Upper lobe of right lung (tissue), 1 donor: Measurements from ENCODE around the gene SIDT1. TPM values are rescaled to one million over a fixed set of nuclear protein-coding genes. Genes with fewer than 3 reads are reported as not detected.

Experiments used
- ATAC-seq: fragments of 200-7000 bp; cut with Tn5 transposase; one replicate; pipeline ENCODE4 v1.9.1; 2020; ENCODE audit warnings: mild to moderate bottlenecking, moderate library complexity
- DNase-seq: peaks from one replicate; pipeline ENCODE4 v3.0.0-alpha.2; 2020
- H3K27ac ChIP-seq: fragments of 200-600 bp; one replicate; pipeline ENCODE4 v1.8.0; 2022
- H3K27me3 ChIP-seq: fragments of 200-600 bp; one replicate; pipeline ENCODE4 v1.8.0; 2022; ENCODE audit warnings: mild to moderate bottlenecking
- H3K36me3 ChIP-seq: fragments of 200-600 bp; one replicate; pipeline ENCODE4 v1.8.0; 2022
- H3K4me1 ChIP-seq: fragments of 200-600 bp; one replicate; pipeline ENCODE4 v1.8.0; 2022
- H3K4me3 ChIP-seq: fragments of 200-600 bp; one replicate; pipeline ENCODE4 v1.8.0; 2022; ENCODE audit warnings: mild to moderate bottlenecking
- H3K9me3 ChIP-seq: fragments of 200-600 bp; one replicate; pipeline ENCODE4 v1.8.0; 2022
- CTCF ChIP-seq: fragments of 200-600 bp; IDR thresholded peaks from one replicate; pipeline ENCODE4 v1.8.0; 2022; ENCODE audit warnings: antibody characterized with exemption
- intact Hi-C: fragments of 100-400 bp; cut with DNase I; formaldehyde crosslinking; loops from one replicate; pipeline ENCODE4 v1.11.0; 2022
- total RNA-seq: library from RNA; stranded (reverse); fragmentation: NEBNext Ultra II Directional; extraction: Animal tissue kit (Norgen Biotek cat#: 25700); gene quantifications from one replicate; pipeline ENCODE4 v1.2.1, GENCODE V29; 2021
- donor health status: DM: no; HTN: yes; CAD: no; lungs with severe emphysema.

SIDT1 gene
- total RNA-seq, 1 donor from 2014 or later, result 3.5 TPM

DNA sequence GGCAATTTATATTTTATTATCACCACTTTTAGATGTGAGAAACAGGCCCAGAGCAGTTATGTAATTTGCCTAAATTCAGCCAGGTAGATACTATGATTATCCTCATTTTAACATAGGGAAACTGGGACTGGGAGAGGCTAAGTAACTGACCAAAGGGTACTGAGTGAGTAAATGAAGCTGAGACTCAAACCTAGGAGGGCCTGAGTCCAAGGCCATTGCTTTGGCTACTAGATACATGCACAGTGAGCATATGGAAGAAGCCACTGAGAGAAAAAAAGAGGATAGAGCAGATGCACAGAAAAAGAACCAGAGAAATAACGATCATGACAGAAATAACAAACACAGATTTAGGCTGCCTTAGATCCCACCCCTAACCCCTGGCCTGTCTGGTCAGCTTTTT, 130.5 kb downstream of the SIDT1 start:
- ATAC-seq (no peak), DNase-seq (no peak)
- intact Hi-C loops, result no loop called here
- H3K9me3 ChIP-seq, result no peaks in the 10 kb centered on the region
- no peaks in the 10 kb centered on the region for H3K4me1 ChIP-seq
- no peak overlapping the region for H3K27ac ChIP-seq
- no peak for TF ChIP-seq CTCF
- H3K36me3 ChIP-seq, result peaks cover 54% of the 10 kb centered on the region
- H3K4me3 ChIP-seq, result no peak overlapping the region
- H3K27me3 ChIP-seq, result no peaks in the 10 kb centered on the region

DNA sequence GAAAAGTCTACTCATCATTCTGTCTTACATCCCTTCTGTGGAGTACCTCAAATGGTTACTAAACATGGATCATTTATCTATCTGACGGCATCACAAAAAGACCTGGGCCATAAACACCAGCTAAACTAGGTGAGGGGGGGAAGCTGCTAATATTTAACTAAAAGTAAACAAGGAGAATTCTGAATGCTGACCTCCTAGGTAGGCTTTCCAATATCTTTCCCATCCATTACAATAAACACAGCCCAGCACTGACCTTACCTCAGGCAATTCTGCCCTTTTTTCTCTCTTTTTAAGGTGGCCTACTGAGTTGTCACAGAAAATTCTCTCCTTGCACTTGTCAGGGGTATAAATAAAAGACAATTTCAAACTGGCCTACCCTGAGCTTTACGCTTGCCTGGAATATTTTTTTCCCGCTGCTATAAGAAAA, 131.0 kb downstream of the SIDT1 start:
- no peak for TF ChIP-seq CTCF
- Histone ChIP-seq H3K36me3 (peaks cover 54% of the 10 kb centered on the region), H3K9me3 (no peaks in the 10 kb centered on the region), H3K27me3 (no peaks in the 10 kb centered on the region), H3K4me1 (no peaks in the 10 kb centered on the region), H3K4me3 (no peak overlapping the region), H3K27ac (no peak overlapping the region)
- intact Hi-C loops, result no loop called here
- ATAC-seq (no peak), DNase-seq (no peak)

GRCh38 chr3:113663761-113664160, 131.4 kb downstream of the SIDT1 start:
- intact Hi-C loops, result no loop called here
- DNase-seq, result no peak
- no peak overlapping the region for H3K4me3 ChIP-seq
- H3K4me1 ChIP-seq, result no peaks in the 10 kb centered on the region
- no peak overlapping the region for H3K27ac ChIP-seq
- no peaks in the 10 kb centered on the region for H3K9me3 ChIP-seq
- ATAC-seq, result no peak
- H3K36me3 ChIP-seq, result peaks cover 52% of the 10 kb centered on the region
- no peak for TF ChIP-seq CTCF
- no peaks in the 10 kb centered on the region for H3K27me3 ChIP-seq

GRCh38 chr3:113664523-113665094, 132.3 kb downstream of the SIDT1 start:
- H3K27me3 ChIP-seq, result no peaks in the 10 kb centered on the region
- peaks cover 45% of the 10 kb centered on the region for H3K36me3 ChIP-seq
- DNase-seq (no peak), ATAC-seq (no peak)
- H3K4me1 ChIP-seq, result no peaks in the 10 kb centered on the region
- H3K4me3 ChIP-seq, result no peak overlapping the region
- intact Hi-C loops, result no loop called here
- no peak overlapping the region for H3K27ac ChIP-seq
- TF ChIP-seq CTCF, result no peak
- H3K9me3 ChIP-seq, result no peaks in the 10 kb centered on the region

- ATAC-seq, result no peak
- Histone ChIP-seq H3K27me3 (no peaks in the 10 kb centered on the region), H3K36me3 (peaks cover 48% of the 10 kb centered on the region), H3K9me3 (no peaks in the 10 kb centered on the region), H3K27ac (no peak overlapping the region), H3K4me3 (no peak overlapping the region), H3K4me1 (no peaks in the 10 kb centered on the region)
- no peak for TF ChIP-seq CTCF
- intact Hi-C loops, result no loop called here
- DNase-seq, result no peak
These were observed 135.7 kb downstream of the SIDT1 start for GRCh38 chr3:113668015-113668414.

- no peak overlapping the region for H3K4me3 ChIP-seq
- ATAC-seq (no peak), DNase-seq (no peak)
- no peaks in the 10 kb centered on the region for H3K27me3 ChIP-seq
- peaks cover 68% of the 10 kb centered on the region for H3K36me3 ChIP-seq
- intact Hi-C loops, result no loop called here
- no peak overlapping the region for H3K27ac ChIP-seq
- no peak for TF ChIP-seq CTCF
- no peaks in the 10 kb centered on the region for H3K4me1 ChIP-seq
- H3K9me3 ChIP-seq, result no peaks in the 10 kb centered on the region
These were observed 141.2 kb downstream of the SIDT1 start for GRCh38 chr3:113673593-113673992.
